Rectal smooth muscle tissue (tissue), 1 donor: ENCODE data around the gene MRGPRE.

Experiments used
- H3K27ac ChIP-seq: one replicate; pipeline ENCODE4 v1.7.0; 2013; ENCODE audit warnings: low read depth, low read length, inconsistent platforms
- H3K27me3 ChIP-seq: one replicate; pipeline ENCODE4 v1.7.0; 2013; ENCODE audit warnings: low read length; ENCODE audit not compliant: control insufficient read depth, insufficient read depth
- H3K36me3 ChIP-seq: one replicate; pipeline ENCODE4 v1.7.0; 2013; ENCODE audit warnings: low read length; ENCODE audit not compliant: control insufficient read depth, insufficient read depth
- H3K4me1 ChIP-seq: one replicate; pipeline ENCODE4 v1.7.0; 2013; ENCODE audit warnings: low read length; ENCODE audit not compliant: control insufficient read depth, insufficient read depth
- H3K4me3 ChIP-seq: one replicate; pipeline ENCODE4 v1.7.0; 2013; ENCODE audit warnings: low read length
- H3K9ac ChIP-seq: one replicate; pipeline ENCODE4 v1.7.0; 2013; ENCODE audit warnings: low read length

The MRGPRE gene

GRCh38 chr11:3195251-3196160, 36.7 kb downstream of the MRGPRE start:
- no peak overlapping the region for H3K27ac ChIP-seq
- no peak overlapping the region for H3K9ac ChIP-seq
- H3K36me3 ChIP-seq: no peaks in the 10 kb centered on the region
- H3K4me1 ChIP-seq: no peaks in the 10 kb centered on the region
- H3K4me3 ChIP-seq: no peak overlapping the region
- peaks cover 5% of the 10 kb centered on the region for H3K27me3 ChIP-seq

GRCh38 chr11:3194016-3194816, 38.0 kb downstream of the MRGPRE start:
- Histone ChIP-seq H3K4me1 (no peaks in the 10 kb centered on the region), H3K27me3 (no peaks in the 10 kb centered on the region), H3K27ac (no peak overlapping the region), H3K9ac (no peak overlapping the region), H3K36me3 (no peaks in the 10 kb centered on the region), H3K4me3 (no peak overlapping the region)

- Histone ChIP-seq H3K4me1 (no peaks in the 10 kb centered on the region), H3K36me3 (no peaks in the 10 kb centered on the region), H3K4me3 (no peak overlapping the region), H3K9ac (no peak overlapping the region), H3K27ac (no peak overlapping the region), H3K27me3 (no peaks in the 10 kb centered on the region)
Observed at GRCh38 chr11:3193373-3194015, 38.7 kb downstream of the MRGPRE start.

GRCh38 chr11:3192511-3193372, 39.5 kb downstream of the MRGPRE start:
- H3K36me3 ChIP-seq: no peaks in the 10 kb centered on the region
- no peaks in the 10 kb centered on the region for H3K27me3 ChIP-seq

GRCh38 chr11:3191586-3192324, 40.5 kb downstream of the MRGPRE start:
- Histone ChIP-seq H3K4me3 (no peak overlapping the region), H3K9ac (no peak overlapping the region), H3K36me3 (no peaks in the 10 kb centered on the region), H3K27ac (no peak overlapping the region), H3K4me1 (no peaks in the 10 kb centered on the region), H3K27me3 (no peaks in the 10 kb centered on the region)

More at GRCh38 chr11:3192511-3193372, 39.5 kb downstream of the MRGPRE start:
- no peaks in the 10 kb centered on the region for H3K4me1 ChIP-seq
- H3K27ac ChIP-seq: no peak overlapping the region
- no peak overlapping the region for H3K9ac ChIP-seq
- no peak overlapping the region for H3K4me3 ChIP-seq

GRCh38 chr11:3190600-3190999, 41.6 kb downstream of the MRGPRE start:
- H3K36me3 ChIP-seq: no peaks in the 10 kb centered on the region
- no peak overlapping the region for H3K9ac ChIP-seq
- H3K4me1 ChIP-seq: no peaks in the 10 kb centered on the region
- no peak overlapping the region for H3K4me3 ChIP-seq
- H3K27me3 ChIP-seq: no peaks in the 10 kb centered on the region
- H3K27ac ChIP-seq: no peak overlapping the region

GRCh38 chr11:3189886-3190583, 42.2 kb downstream of the MRGPRE start:
- no peak overlapping the region for H3K27ac ChIP-seq
- H3K36me3 ChIP-seq: no peaks in the 10 kb centered on the region
- no peak overlapping the region for H3K9ac ChIP-seq
- H3K4me1 ChIP-seq: no peaks in the 10 kb centered on the region
- no peaks in the 10 kb centered on the region for H3K27me3 ChIP-seq
- no peak overlapping the region for H3K4me3 ChIP-seq

GRCh38 chr11:3189196-3189843, 42.9 kb downstream of the MRGPRE start:
- H3K36me3 ChIP-seq: no peaks in the 10 kb centered on the region
- H3K4me3 ChIP-seq: no peak overlapping the region
- H3K4me1 ChIP-seq: no peaks in the 10 kb centered on the region
- H3K27ac ChIP-seq: no peak overlapping the region
- no peaks in the 10 kb centered on the region for H3K27me3 ChIP-seq
- H3K9ac ChIP-seq: no peak overlapping the region

- no peak overlapping the region for H3K4me3 ChIP-seq
- H3K36me3 ChIP-seq: no peaks in the 10 kb centered on the region
- H3K27ac ChIP-seq: no peak overlapping the region
- no peaks in the 10 kb centered on the region for H3K27me3 ChIP-seq
- no peak overlapping the region for H3K9ac ChIP-seq
- H3K4me1 ChIP-seq: no peaks in the 10 kb centered on the region
Observed at GRCh38 chr11:3188496-3189195, 43.6 kb downstream of the MRGPRE start.

- no peak overlapping the region for H3K9ac ChIP-seq
- no peaks in the 10 kb centered on the region for H3K4me1 ChIP-seq
- no peaks in the 10 kb centered on the region for H3K36me3 ChIP-seq
- no peaks in the 10 kb centered on the region for H3K27me3 ChIP-seq
- no peak overlapping the region for H3K4me3 ChIP-seq
- no peak overlapping the region for H3K27ac ChIP-seq
Observed at GRCh38 chr11:3186166-3186953, 45.9 kb downstream of the MRGPRE start.
